SK-N-SH treated with all-trans-retinoic acid at 6 μM for 48 hours (cell line): ENCODE data around the gene ATP10B.

Experiments used
- ATAC-seq: fragments of 200-7000 bp; cut with Tn5 transposase; 3 replicates; pipeline ENCODE4 v1.9.1; 2020; ENCODE audit warnings: mild to moderate bottlenecking, moderate library complexity
- BACH2 ChIP-seq: fragments of 250-450 bp; sonication (Bioruptor Pico); IDR thresholded peaks from 2 replicates; pipeline ENCODE4 v1.9.0; 2021; ENCODE audit warnings: mild to moderate bottlenecking, borderline replicate concordance
- CSDC2 ChIP-seq: fragments of 250-450 bp; sonication (Bioruptor Pico); IDR thresholded peaks from 2 replicates; pipeline ENCODE4 v1.5.0; 2020; ENCODE audit warnings: mild to moderate bottlenecking, moderate library complexity
- CSRNP3 ChIP-seq: fragments of 250-450 bp; sonication (Bioruptor Pico); IDR thresholded peaks from 2 replicates; pipeline ENCODE4 v1.5.1; 2021; ENCODE audit warnings: mild to moderate bottlenecking, moderate library complexity
- GLIS3 ChIP-seq: fragments of 250-450 bp; sonication (Bioruptor Pico); IDR thresholded peaks from 2 replicates; pipeline ENCODE4 v1.5.0; 2020; ENCODE audit warnings: mild to moderate bottlenecking, moderate library complexity
- ISL1 ChIP-seq: fragments of 250-450 bp; sonication (Bioruptor Pico); IDR thresholded peaks from 2 replicates; pipeline ENCODE4 v2.1.2; 2022; ENCODE audit warnings: mild to moderate bottlenecking, moderate library complexity
- PATZ1 ChIP-seq: fragments of 250-450 bp; sonication (Bioruptor Pico); IDR thresholded peaks from 2 replicates; pipeline ENCODE4 v1.8.0; 2020; ENCODE audit warnings: mild to moderate bottlenecking, moderate library complexity, borderline replicate concordance
- PPARA ChIP-seq: fragments of 250-450 bp; sonication (Bioruptor Pico); IDR thresholded peaks from 2 replicates; pipeline ENCODE4 v1.5.0; 2020; ENCODE audit warnings: mild to moderate bottlenecking, borderline replicate concordance
- RARB ChIP-seq: fragments of 250-450 bp; sonication (Bioruptor Pico); IDR thresholded peaks from 2 replicates; pipeline ENCODE4 v1.8.0; 2021; ENCODE audit warnings: mild to moderate bottlenecking, moderate library complexity
- SNAI2 ChIP-seq: fragments of 250-450 bp; sonication (Bioruptor Pico); IDR thresholded peaks from 2 replicates; pipeline ENCODE4 v1.5.0; 2020; ENCODE audit warnings: mild to moderate bottlenecking, moderate library complexity
- TOX ChIP-seq: fragments of 250-450 bp; sonication (Bioruptor Pico); IDR thresholded peaks from 2 replicates; pipeline ENCODE4 v1.8.0; 2021; ENCODE audit warnings: mild to moderate bottlenecking, moderate library complexity, borderline replicate concordance
- ZC3H10 ChIP-seq: fragments of 250-450 bp; sonication (Bioruptor Pico); IDR thresholded peaks from 2 replicates; pipeline ENCODE4 v1.5.1; 2021; ENCODE audit warnings: mild to moderate bottlenecking, moderate library complexity
- ZFP3 ChIP-seq: fragments of 250-450 bp; sonication (Bioruptor Pico); IDR thresholded peaks from 2 replicates; pipeline ENCODE4 v1.5.0; 2020; ENCODE audit warnings: mild to moderate bottlenecking, moderate library complexity
- ZFP30 ChIP-seq: fragments of 450-650 bp; formaldehyde crosslinking; IDR thresholded peaks from 2 replicates; pipeline ENCODE4 v1.5.0; 2022; ENCODE audit warnings: mild to moderate bottlenecking, moderate library complexity
- ZNF565 ChIP-seq: fragments of 450-650 bp; formaldehyde crosslinking; conservative IDR thresholded peaks from 2 replicates; pipeline ENCODE4 v1.5.0; 2020; ENCODE audit warnings: low read depth, mild to moderate bottlenecking, moderate library complexity
- TF ChIP-seq, protein P1 (sequence below): fragments of 250-450 bp; sonication (Bioruptor Pico); IDR thresholded peaks from 2 replicates; pipeline ENCODE4 v1.5.0; 2020; ENCODE audit warnings: mild to moderate bottlenecking, moderate library complexity
- TF ChIP-seq, protein P2 (sequence below): fragments of 250-450 bp; sonication (Bioruptor Pico); IDR thresholded peaks from 2 replicates; pipeline ENCODE4 v1.5.1; 2020; ENCODE audit warnings: low read depth, mild to moderate bottlenecking, moderate library complexity
- TF ChIP-seq, protein P3 (sequence below): fragments of 250-450 bp; sonication (Bioruptor Pico); IDR thresholded peaks from 2 replicates; pipeline ENCODE4 v1.8.0; 2021; ENCODE audit warnings: low read depth, mild to moderate bottlenecking, moderate library complexity, borderline replicate concordance

Gene ATP10B

DNA sequence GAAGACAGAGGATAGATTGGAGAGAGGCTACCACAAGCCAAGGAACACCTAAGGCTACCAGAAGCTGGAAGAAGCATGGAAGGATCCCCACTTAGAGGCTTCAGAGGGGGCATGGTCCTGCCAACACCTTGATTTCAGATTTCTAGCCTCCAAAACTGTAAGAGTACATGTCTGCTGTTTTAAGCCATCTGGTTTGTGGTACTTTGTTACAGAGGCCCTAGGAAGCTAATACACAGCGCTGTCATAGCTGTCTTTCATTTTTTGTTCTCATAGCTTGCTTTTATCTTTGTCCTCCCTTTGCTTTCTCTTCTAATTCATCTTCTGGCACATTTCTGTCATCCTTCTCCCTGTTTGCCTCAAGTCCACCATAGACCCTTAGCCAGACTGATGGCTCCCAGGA, 104.5 kb downstream of the ATP10B start:
- TF ChIP-seq, protein P1, sequence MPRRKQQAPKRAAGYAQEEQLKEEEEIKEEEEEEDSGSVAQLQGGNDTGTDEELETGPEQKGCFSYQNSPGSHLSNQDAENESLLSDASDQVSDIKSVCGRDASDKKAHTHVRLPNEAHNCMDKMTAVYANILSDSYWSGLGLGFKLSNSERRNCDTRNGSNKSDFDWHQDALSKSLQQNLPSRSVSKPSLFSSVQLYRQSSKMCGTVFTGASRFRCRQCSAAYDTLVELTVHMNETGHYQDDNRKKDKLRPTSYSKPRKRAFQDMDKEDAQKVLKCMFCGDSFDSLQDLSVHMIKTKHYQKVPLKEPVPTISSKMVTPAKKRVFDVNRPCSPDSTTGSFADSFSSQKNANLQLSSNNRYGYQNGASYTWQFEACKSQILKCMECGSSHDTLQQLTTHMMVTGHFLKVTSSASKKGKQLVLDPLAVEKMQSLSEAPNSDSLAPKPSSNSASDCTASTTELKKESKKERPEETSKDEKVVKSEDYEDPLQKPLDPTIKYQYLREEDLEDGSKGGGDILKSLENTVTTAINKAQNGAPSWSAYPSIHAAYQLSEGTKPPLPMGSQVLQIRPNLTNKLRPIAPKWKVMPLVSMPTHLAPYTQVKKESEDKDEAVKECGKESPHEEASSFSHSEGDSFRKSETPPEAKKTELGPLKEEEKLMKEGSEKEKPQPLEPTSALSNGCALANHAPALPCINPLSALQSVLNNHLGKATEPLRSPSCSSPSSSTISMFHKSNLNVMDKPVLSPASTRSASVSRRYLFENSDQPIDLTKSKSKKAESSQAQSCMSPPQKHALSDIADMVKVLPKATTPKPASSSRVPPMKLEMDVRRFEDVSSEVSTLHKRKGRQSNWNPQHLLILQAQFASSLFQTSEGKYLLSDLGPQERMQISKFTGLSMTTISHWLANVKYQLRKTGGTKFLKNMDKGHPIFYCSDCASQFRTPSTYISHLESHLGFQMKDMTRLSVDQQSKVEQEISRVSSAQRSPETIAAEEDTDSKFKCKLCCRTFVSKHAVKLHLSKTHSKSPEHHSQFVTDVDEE (CRISPR knock-in tag) = no peak
- TF ChIP-seq BACH2 (CRISPR knock-in tag) = no peak
- TF ChIP-seq ZNF565 (CRISPR knock-in tag) = no peak
- TF ChIP-seq, all 23 proteins: peak for 0
- no peak for ATAC-seq

DNA sequence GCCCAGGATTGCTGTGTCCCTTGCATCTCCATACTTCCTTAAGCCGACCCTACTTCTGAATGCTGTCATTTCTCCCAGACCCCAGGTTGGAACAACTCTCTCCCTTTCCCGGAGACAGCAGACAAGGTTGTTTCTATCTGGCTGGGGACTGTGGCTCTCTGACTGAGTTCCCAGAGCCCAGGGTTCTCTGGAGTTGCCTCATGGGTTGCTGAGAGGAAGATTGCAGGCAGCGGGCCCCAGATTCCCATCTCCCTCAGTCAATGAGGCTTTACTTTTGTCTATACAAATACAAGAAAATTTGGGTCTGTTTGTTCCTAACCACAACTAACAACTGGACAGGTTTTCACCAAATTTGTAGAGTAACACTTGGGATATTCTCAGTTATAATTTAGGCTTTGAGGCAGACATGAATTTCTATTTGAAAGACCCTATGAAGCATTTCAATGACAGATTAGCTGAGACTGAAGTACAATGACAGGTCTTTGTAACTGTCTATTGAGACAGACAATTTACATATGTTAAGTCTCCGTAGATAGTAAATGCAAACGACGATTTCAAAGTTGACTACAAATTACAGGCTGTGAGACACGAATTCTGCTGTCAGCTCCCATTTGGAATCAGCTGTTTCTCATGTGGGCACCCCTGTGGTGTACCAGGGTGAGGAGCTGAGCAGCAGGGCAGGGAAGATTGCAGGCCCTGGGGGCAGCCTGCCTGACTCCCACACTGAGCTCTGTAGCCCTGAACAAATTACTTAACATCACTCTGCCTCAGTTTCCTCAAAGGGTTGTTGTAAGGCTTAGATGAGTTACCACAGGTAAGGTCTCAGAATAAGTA, 107.5 kb downstream of the ATP10B start:
- no peak for TF ChIP-seq SNAI2
- TF ChIP-seq, protein P2, sequence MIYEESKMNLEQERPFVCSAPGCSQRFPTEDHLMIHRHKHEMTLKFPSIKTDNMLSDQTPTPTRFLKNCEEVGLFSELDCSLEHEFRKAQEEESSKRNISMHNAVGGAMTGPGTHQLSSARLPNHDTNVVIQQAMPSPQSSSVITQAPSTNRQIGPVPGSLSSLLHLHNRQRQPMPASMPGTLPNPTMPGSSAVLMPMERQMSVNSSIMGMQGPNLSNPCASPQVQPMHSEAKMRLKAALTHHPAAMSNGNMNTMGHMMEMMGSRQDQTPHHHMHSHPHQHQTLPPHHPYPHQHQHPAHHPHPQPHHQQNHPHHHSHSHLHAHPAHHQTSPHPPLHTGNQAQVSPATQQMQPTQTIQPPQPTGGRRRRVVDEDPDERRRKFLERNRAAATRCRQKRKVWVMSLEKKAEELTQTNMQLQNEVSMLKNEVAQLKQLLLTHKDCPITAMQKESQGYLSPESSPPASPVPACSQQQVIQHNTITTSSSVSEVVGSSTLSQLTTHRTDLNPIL = no peak
- TF ChIP-seq, protein P1 (CRISPR knock-in tag) = no peak
- no peak for TF ChIP-seq ZFP3 (CRISPR knock-in tag)
- no peak for TF ChIP-seq CSRNP3 (CRISPR knock-in tag)
- no peak for TF ChIP-seq ZC3H10 (CRISPR knock-in tag)
- no peak for TF ChIP-seq ZFP30 (CRISPR knock-in tag)
- TF ChIP-seq PPARA (CRISPR knock-in tag) = no peak
- TF ChIP-seq PATZ1 (CRISPR knock-in tag) = no peak
- TF ChIP-seq GLIS3 (CRISPR knock-in tag) = no peak
- TF ChIP-seq TOX (CRISPR knock-in tag) = no peak
- no peak for TF ChIP-seq RARB (CRISPR knock-in tag)
- TF ChIP-seq ISL1 (CRISPR knock-in tag) = no peak
- TF ChIP-seq, all 23 proteins: peak for 0
- ATAC-seq = no peak

DNA sequence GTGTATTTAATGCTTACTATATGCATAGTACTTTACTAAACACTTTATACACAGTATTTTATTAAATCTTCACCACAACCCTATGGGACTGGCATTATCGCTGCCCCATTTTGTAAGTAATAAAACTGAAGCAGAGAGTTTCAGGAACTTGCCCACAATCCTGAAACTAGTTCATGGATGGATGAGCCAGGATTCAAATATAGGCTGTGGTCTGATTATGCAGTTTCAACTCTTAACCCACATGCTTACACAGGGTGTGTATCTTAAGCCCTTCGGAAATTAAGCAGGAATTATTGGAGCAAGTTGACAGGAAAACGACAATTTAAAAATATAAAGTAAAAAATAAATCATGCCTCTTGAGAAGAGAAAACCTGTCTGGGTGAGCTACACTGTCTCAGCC, 109.0 kb downstream of the ATP10B start:
- TF ChIP-seq BACH2 (CRISPR knock-in tag) (no peak), CSDC2 (CRISPR knock-in tag) (no peak), GLIS3 (CRISPR knock-in tag) (no peak), ZNF565 (CRISPR knock-in tag) (no peak), ISL1 (CRISPR knock-in tag) (no peak), CSRNP3 (CRISPR knock-in tag) (no peak)
- TF ChIP-seq, protein P3, sequence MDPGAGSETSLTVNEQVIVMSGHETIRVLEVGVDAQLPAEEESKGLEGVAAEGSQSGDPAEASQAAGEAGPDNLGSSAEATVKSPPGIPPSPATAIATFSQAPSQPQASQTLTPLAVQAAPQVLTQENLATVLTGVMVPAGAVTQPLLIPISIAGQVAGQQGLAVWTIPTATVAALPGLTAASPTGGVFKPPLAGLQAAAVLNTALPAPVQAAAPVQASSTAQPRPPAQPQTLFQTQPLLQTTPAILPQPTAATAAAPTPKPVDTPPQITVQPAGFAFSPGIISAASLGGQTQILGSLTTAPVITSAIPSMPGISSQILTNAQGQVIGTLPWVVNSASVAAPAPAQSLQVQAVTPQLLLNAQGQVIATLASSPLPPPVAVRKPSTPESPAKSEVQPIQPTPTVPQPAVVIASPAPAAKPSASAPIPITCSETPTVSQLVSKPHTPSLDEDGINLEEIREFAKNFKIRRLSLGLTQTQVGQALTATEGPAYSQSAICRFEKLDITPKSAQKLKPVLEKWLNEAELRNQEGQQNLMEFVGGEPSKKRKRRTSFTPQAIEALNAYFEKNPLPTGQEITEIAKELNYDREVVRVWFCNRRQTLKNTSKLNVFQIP (CRISPR knock-in tag) = no peak
- TF ChIP-seq, protein P2 = no peak
- ATAC-seq = no peak
